Panc1 (cell line): ENCODE data around the gene ATP2A2.

ENCODE experiments used
- REST ChIP-seq, 2 experiments: IDR thresholded peaks; 2 replicates each; pipeline ENCODE4 v1.6.1; 2011 to 2012; ENCODE audit warnings: low read depth in 2 of 2, control low read depth in 1 of 2, low read length in 1 of 2, mild to moderate bottlenecking in 1 of 2, moderate library complexity in 1 of 2; ENCODE audit not compliant: insufficient read depth in 1 of 2
- TCF7L2 ChIP-seq: IDR thresholded peaks from 2 replicates; pipeline ENCODE4 v1.6.1; 2011; ENCODE audit warnings: mild to moderate bottlenecking, low read depth, low read length, inconsistent platforms
- TF ChIP-seq, protein P1 (sequence below): fragments of 450-650 bp; IDR thresholded peaks from 2 replicates; pipeline ENCODE4 v1.5.1; 2017; ENCODE audit warnings: mild to moderate bottlenecking

DNA sequence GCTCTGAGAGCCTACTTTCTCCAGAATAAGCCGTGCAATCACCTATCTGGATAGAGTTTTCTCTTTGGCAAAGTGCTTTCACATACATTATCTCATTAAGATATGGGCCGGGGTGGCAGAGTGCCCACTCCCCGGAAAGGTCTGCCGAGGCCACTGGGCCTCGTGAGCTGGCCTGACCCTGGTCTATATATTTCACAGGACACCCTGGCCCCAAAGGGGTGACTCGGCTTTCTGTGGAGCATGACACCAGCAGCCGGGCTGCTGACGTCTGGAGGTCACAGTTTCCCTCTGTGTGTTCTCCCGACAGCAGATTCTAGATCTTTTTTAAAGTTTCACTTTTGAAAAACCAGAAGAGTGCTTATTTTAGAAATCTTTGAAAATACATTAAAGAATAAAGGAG is 27.9 kb upstream of the ATP2A2 start:
- TF ChIP-seq, protein P1, sequence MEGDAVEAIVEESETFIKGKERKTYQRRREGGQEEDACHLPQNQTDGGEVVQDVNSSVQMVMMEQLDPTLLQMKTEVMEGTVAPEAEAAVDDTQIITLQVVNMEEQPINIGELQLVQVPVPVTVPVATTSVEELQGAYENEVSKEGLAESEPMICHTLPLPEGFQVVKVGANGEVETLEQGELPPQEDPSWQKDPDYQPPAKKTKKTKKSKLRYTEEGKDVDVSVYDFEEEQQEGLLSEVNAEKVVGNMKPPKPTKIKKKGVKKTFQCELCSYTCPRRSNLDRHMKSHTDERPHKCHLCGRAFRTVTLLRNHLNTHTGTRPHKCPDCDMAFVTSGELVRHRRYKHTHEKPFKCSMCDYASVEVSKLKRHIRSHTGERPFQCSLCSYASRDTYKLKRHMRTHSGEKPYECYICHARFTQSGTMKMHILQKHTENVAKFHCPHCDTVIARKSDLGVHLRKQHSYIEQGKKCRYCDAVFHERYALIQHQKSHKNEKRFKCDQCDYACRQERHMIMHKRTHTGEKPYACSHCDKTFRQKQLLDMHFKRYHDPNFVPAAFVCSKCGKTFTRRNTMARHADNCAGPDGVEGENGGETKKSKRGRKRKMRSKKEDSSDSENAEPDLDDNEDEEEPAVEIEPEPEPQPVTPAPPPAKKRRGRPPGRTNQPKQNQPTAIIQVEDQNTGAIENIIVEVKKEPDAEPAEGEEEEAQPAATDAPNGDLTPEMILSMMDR = no peak
- TF ChIP-seq REST (IDR thresholded peaks at IDR 0.05; ENCODE audit: insufficient read depth in 1 of 2, low read depth in 2 of 2, low read length in 1 of 2) (no peak), TCF7L2 (no peak)
